Osteocyte (in vitro differentiated cells): ENCODE results near the gene ZC3H7B. TPM values are rescaled to one million over a fixed set of nuclear protein-coding genes. Genes with fewer than 3 reads are reported as not detected.

ENCODE experiments used
- DNase-seq: peaks from one replicate; pipeline ENCODE4 v3.0.0; 2021; ENCODE audit warnings: mixed read lengths; ENCODE audit not compliant: unreplicated experiment; ENCODE audit errors: extremely low spot score
- H3K27ac Mint-ChIP-seq: one replicate; pipeline ENCODE4 v1.8.0; 2021; ENCODE audit warnings: mild to moderate bottlenecking, mixed read lengths; ENCODE audit not compliant: unreplicated experiment
- H3K27me3 Mint-ChIP-seq: one replicate; pipeline ENCODE4 v1.8.0; 2021; ENCODE audit warnings: mixed read lengths; ENCODE audit not compliant: unreplicated experiment
- H3K36me3 Mint-ChIP-seq: one replicate; pipeline ENCODE4 v1.8.0; 2021; ENCODE audit warnings: mixed read lengths; ENCODE audit not compliant: unreplicated experiment
- H3K4me1 Mint-ChIP-seq: one replicate; pipeline ENCODE4 v1.8.0; 2021; ENCODE audit warnings: mixed read lengths; ENCODE audit not compliant: unreplicated experiment
- H3K4me3 Mint-ChIP-seq: one replicate; pipeline ENCODE4 v1.8.0; 2021; ENCODE audit warnings: mild to moderate bottlenecking, moderate library complexity, mixed read lengths; ENCODE audit not compliant: unreplicated experiment
- H3K9me3 Mint-ChIP-seq: one replicate; pipeline ENCODE4 v1.8.0; 2021; ENCODE audit warnings: mixed read lengths; ENCODE audit not compliant: unreplicated experiment
- total RNA-seq: library from RNA; stranded (reverse); gene quantifications from 2 replicates; pipeline ENCODE4 v1.2.1, GENCODE V29; 2021
- TF ChIP-seq, protein P1 (sequence below): fragments of 200-600 bp; sonication (generic); IDR thresholded peaks from 2 replicates; pipeline ENCODE4 v1.5.0; 2021; ENCODE audit warnings: antibody characterized with exemption, mild to moderate bottlenecking, moderate library complexity

ZC3H7B gene
- total RNA-seq, 1 donor from 2014 or later = 82.8 TPM

DNA sequence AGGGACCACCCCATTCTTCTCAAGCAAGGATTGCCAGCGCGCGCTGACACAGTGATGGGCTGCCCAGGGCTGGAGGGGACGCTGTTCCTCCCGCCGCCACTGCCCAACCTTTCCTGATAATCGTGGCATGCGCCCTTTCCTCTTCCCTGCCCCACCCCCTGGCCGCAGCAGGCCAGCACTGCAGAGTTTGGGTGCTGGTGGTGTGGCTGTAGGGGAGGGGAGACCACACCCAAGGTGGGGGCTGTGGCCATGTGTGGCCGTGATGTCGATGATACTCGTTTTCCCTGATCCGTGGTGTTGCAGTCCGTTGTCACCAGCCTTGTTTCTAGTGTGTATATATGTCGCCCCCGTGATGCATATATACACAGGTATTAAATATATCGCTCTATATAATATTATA, 57.6 kb downstream of the ZC3H7B start:
- TF ChIP-seq, protein P1, sequence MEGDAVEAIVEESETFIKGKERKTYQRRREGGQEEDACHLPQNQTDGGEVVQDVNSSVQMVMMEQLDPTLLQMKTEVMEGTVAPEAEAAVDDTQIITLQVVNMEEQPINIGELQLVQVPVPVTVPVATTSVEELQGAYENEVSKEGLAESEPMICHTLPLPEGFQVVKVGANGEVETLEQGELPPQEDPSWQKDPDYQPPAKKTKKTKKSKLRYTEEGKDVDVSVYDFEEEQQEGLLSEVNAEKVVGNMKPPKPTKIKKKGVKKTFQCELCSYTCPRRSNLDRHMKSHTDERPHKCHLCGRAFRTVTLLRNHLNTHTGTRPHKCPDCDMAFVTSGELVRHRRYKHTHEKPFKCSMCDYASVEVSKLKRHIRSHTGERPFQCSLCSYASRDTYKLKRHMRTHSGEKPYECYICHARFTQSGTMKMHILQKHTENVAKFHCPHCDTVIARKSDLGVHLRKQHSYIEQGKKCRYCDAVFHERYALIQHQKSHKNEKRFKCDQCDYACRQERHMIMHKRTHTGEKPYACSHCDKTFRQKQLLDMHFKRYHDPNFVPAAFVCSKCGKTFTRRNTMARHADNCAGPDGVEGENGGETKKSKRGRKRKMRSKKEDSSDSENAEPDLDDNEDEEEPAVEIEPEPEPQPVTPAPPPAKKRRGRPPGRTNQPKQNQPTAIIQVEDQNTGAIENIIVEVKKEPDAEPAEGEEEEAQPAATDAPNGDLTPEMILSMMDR = no peak
- peaks cover 2% of the 10 kb centered on the region for H3K4me1 Mint-ChIP-seq
- no peaks in the 10 kb centered on the region for H3K27me3 Mint-ChIP-seq
- no peak for DNase-seq
- peaks cover 18% of the 10 kb centered on the region for H3K36me3 Mint-ChIP-seq
- no peak overlapping the region for H3K27ac Mint-ChIP-seq
- H3K4me3 Mint-ChIP-seq = no peak overlapping the region
- no peaks in the 10 kb centered on the region for H3K9me3 Mint-ChIP-seq

DNA sequence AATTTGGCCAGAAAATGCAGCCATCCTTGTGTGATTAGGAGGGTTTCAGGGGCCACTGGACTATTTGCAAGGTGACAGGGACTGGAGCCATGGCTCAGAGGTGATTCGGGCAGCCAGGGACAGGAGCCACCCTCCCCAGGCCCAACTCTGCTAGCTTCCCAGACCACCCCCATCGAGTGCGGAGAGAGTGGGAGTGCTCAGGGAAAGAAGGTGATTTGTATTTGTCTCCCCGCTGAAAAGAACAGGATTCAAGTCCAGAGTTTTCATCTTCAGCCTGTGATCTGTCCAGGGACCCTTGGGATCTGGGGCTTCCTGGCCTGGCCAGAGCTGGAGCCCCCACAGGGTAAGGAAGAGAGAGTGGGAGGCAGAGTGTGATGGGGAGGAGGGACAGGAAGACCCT, 58.1 kb downstream of the ZC3H7B start:
- no peaks in the 10 kb centered on the region for H3K9me3 Mint-ChIP-seq
- no peak overlapping the region for H3K4me3 Mint-ChIP-seq
- peaks cover 2% of the 10 kb centered on the region for H3K4me1 Mint-ChIP-seq
- TF ChIP-seq, protein P1 = no peak
- H3K27ac Mint-ChIP-seq = no peak overlapping the region
- no peak for DNase-seq
- H3K27me3 Mint-ChIP-seq = no peaks in the 10 kb centered on the region
- H3K36me3 Mint-ChIP-seq = peaks cover 14% of the 10 kb centered on the region

DNA sequence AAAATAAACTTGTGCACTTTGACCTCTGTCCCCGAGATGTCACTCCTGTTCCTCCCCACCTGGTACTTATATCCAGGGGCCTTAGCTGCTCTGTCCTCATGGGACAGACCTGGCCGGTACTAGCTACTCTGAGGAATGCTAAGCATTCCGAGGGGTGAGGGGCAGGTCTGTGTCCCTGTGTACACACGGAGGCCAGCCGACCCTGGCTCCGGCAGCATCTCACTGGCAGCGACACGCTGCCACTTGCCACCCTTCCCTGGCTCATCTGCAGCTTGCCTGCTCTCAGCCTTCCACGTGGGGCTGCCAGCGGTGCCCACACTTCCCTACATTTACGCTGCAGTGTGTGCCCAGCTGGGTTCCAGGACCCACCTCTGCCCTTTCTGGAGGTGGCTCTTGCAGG, 58.8 kb downstream of the ZC3H7B start:
- TF ChIP-seq, protein P1 = no peak
- H3K27ac Mint-ChIP-seq = no peak overlapping the region
- no peak overlapping the region for H3K4me3 Mint-ChIP-seq
- H3K4me1 Mint-ChIP-seq = peaks cover 2% of the 10 kb centered on the region
- DNase-seq = no peak
- peaks cover 9% of the 10 kb centered on the region for H3K36me3 Mint-ChIP-seq
- no peaks in the 10 kb centered on the region for H3K27me3 Mint-ChIP-seq
- H3K9me3 Mint-ChIP-seq = no peaks in the 10 kb centered on the region

DNA sequence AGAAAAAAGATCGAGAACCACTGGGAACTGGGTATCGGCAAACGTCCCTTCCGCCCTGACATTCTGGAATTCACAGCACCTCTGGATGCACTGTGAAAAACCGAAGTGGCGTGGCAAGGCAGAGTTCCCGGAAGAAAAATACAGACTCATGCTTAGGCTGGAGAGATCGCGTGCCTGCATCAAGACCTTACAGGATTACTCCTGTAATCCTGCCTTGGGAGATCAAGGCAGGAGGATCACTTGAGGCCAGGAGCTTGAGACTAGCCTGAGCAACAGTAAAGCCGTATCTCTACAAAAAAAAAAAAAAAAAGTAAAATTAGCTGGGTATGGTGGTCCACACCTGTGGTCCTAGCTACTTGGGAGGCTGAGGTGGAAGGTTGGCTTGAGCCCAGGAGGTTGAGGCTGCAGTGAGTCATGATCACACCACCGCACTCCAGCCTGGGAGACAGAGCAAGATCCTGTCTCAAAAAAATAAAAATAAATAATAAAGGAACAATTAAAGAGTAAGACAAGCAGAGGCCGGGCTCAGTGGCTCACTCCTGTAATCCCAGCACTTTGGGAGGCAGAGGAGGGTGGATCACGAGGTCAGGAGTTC, 60.5 kb downstream of the ZC3H7B start:
- peaks cover 4% of the 10 kb centered on the region for H3K36me3 Mint-ChIP-seq
- H3K4me3 Mint-ChIP-seq = no peak overlapping the region
- no peaks in the 10 kb centered on the region for H3K27me3 Mint-ChIP-seq
- H3K27ac Mint-ChIP-seq = no peak overlapping the region
- TF ChIP-seq, protein P1 = no peak
- peaks cover 6% of the 10 kb centered on the region for H3K4me1 Mint-ChIP-seq
- DNase-seq = no peak
- no peaks in the 10 kb centered on the region for H3K9me3 Mint-ChIP-seq

DNA sequence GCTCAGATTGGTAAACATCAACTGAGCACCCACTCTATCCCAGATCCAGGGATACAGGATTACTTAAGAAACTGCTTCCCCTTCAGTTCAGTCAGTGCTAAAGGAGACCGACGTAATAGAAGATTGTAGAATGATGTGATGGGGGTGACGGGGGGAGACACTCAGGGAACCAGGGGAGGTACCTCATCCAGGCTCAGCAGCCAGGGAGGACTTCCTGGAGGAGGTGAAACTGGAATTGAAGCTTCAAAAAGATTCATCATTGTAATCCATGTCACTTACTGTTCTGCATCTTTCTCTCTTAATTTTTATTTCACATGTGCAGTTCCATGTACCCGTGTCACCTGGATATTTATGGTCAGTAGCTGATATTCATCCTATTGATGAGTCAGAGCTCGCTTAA, 61.3 kb downstream of the ZC3H7B start:
- TF ChIP-seq, protein P1 = no peak
- Mint-ChIP-seq H3K27ac (no peak overlapping the region), H3K4me3 (no peak overlapping the region), H3K36me3 (peaks cover 4% of the 10 kb centered on the region), H3K27me3 (no peaks in the 10 kb centered on the region), H3K4me1 (peaks cover 13% of the 10 kb centered on the region), H3K9me3 (no peaks in the 10 kb centered on the region)
- DNase-seq = no peak
